HS-27A (cell line): ENCODE data around the gene RRM2.

ENCODE experiments used
- DNase-seq: peaks from one replicate; pipeline ENCODE4 v3.0.0-alpha.2; 2012; ENCODE audit warnings: low read depth, missing footprints

The RRM2 gene

DNA sequence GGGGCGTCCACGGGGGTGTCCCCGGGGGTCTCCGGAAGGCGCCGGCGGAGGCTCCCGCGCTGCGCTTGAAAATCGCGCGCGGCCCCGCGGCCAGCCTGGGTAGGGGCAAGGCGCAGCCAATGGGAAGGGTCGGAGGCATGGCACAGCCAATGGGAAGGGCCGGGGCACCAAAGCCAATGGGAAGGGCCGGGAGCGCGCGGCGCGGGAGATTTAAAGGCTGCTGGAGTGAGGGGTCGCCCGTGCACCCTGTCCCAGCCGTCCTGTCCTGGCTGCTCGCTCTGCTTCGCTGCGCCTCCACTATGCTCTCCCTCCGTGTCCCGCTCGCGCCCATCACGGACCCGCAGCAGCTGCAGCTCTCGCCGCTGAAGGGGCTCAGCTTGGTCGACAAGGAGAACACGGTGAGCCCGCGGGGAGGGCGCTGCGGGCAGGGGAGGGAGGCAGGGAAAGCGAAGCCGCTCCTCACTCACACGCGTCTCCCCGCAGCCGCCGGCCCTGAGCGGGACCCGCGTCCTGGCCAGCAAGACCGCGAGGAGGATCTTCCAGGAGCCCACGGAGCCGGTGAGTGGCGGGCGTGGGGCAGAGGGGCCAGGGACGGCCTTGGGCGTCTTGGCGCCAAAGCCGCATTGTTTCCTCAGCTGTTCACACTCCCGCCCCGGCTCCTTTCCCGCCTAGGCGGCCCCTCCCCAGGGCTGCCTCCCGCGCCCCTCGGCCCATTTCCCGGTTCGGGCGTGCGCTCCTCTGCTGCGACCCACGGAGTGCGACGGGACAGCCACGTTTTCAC, at the start of gene RRM2:
RRM2 (plus strand) TSS at position 240 of the 781 bp plus-strand sequence; CDS start at position 300, 60 bp downstream.
- DNase-seq, result no peak

DNA sequence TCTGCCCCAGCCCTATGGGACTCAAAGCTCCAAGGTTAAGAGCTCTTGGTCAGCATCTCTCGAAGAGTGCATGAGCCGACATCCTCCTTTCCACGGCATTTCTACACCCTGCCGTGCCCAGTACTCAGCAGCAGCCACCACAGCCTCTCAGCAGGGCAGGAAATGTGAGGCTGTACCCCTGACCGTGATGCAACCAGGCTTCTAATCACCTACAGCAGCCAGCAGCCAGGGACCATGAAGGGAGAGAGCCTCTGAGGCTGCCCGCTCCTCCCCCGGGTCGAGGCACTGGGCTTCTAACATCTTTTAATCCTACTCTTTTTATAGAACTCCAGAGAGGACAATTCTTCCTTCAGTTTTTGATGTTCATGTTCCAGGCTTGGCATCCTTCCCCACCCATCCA, 48.8 kb upstream of the RRM2 start:
- no peak for DNase-seq

GRCh38 chr2:10075101-10075500, 47.4 kb upstream of the RRM2 start:
- DNase-seq, result no peak

- no peak for DNase-seq
These were observed 46.8 kb upstream of the RRM2 start for GRCh38 chr2:10075571-10076209.

GRCh38 chr2:10076511-10076910, 46.0 kb upstream of the RRM2 start:
- DNase-seq, result no peak

DNA sequence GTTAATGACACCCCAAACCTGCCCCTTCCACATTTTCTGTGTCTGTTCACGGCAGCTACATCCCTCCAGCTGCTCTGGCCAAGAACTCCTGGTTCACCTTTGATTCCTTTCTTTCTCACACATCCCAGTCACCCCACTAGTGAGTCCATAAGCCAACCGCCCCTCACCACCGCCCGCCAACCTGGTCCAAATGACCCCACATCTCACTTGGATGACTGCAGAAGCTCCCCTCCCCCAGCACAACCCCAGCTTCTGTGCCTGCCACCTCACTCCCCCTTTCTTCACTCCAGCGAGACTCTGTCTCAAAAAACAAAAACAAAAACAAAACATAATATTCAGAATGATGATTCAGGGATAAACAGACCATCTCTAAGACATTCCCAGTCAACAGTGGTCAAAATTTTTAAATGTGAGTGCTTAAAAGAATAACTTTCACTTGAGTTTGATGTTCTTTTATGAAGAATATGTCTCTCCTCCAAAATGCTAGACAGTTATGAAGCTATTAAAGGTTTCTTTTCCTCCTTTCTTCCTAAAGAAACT, 45.5 kb upstream of the RRM2 start:
- no peak for DNase-seq

- no peak for DNase-seq
These were observed 44.5 kb upstream of the RRM2 start for GRCh38 chr2:10078001-10078400.

DNA sequence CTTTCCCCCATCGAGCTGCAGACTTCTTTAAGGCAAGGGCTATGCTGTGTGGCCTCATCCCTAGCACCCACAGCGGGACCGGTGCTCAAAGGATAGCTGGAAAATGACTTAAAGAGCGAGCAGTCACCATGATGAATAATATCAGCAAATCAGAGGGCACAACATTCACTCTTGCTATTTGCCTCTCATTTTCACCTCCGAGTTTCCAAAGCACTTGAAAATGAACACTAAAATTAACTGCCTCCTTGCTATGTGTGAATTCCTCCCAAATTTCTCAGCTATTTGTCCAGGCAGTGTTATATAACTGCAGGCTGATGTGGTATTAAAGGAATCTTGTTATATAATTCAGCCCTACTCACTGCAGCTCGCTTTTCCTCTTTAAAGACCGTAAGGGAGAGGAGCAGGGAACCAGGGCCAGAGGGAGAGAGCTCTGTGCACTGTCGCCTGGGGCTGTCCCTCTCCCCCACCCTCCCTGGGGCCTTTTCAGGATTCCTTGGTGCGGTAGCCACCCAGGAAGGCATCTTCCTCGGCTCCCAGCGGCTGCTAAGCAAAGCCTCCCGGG, 43.8 kb upstream of the RRM2 start:
- DNase-seq, result no peak

- DNase-seq, result no peak
These were observed 43.2 kb upstream of the RRM2 start for GRCh38 chr2:10079266-10079869.

DNA sequence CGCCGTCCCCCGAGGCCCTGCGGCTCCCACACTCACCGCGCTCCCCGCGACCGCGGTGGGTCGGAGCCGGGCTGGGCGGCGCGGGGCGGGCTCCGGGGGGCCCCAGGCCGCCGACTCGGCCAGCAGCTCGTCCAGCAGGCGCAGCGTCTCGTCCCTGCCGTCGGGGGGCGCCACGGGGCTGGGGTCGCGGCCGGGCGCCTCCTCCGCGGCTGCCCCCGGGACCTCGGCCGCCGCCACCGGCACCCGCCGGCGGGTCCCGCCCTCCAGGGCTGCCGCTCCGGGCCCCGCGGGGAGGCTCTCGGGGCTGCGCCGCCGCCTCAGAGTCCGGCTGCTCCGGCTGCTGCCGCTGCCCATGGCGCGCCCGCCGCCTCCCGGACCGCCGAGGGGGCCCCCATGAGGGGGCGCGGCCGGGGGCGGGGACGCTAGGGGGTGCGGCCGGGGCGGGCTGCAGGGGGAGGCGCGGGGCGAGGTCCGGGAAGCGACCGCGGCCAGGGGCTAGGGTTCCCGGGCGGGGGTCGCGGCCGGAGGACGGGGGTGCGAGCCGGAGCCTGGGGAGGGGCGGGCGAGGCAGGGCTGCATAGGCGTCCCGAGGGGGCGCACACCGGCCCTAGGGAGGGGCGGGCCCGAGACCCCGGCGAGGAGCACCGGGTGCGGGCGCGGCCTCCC, 42.5 kb upstream of the RRM2 start, which contains the start of gene CYS1:
CYS1 (minus strand) TSS at position 542 of the 666 bp plus-strand sequence; CDS start at position 354, 188 bp downstream.
- DNase-seq, result no peak

GRCh38 chr2:10080536-10081304, 41.8 kb upstream of the RRM2 start:
- DNase-seq, result no peak

- DNase-seq, result no peak
These were observed 39.5 kb upstream of the RRM2 start for GRCh38 chr2:10083046-10083445.

- DNase-seq, result no peak
These were observed 38.8 kb upstream of the RRM2 start for GRCh38 chr2:10083692-10084211.

DNA sequence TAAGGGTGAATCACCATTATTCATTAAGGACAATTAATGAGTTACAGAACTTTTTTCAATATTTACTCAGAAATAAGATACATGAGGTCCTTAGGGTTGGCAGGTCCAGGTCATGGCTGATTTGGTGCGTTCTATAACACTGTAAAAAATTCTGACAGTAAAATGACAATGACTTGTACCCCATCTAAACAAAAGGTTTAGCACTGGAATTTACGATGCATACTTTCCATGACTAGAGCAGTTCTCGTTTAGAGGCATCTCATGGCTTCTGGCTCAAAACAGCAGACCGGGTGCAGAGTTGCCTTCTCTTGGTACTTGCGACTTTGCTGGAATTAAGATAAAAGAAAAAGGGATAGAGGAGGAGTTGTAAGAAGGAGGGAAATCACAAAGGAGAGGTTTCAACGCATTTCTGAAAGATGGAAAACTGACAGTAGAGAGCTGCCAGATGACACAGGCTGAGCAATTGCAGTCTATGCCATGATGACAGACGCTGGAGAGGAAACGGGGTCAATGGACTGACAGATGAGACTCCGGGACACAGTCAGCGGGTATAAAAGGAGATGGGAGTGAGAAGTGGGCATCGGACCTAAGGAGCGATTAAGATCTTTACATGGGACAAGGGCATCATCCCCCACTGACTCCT, 38.2 kb upstream of the RRM2 start:
- no peak for DNase-seq

GRCh38 chr2:10085043-10085667, 37.4 kb upstream of the RRM2 start:
- DNase-seq, result no peak

DNA sequence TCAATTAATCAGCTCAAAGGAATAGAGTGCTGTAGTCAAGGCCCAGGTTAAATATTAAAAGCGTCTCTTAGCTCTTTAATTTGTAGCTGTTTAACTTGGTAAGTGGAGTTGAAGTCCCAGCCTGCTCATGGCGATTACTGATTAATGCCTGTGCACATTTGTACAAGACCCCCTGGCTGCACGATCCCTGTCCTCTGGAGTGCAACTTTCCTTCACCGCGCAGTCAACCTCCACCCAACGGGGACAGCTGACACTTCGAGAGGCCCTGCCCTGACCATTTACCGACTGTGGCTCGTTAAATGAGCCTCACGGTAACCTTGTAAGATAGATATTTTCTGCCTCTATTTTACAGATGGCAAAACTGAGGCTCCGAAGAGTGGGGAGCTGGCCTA, 36.9 kb upstream of the RRM2 start:
- DNase-seq, result no peak

DNA sequence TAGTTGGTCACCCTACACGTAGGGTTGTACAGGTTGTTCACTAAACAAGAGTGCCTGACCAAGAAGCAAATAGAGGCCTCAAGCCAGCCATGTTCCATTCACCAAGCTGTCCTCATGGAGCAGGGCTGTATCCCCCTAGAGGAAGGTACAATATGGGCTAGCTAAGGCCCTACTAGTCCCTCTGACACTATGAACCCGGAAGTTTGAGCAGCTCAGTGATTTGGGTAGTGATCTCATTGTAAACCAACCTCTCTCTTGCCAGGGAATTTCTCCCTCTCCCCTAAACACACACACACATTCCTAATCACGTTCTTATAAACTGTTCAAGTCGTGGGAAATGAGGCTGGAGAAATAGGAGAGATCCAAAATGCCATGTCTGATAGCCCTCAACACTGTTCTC, 35.6 kb upstream of the RRM2 start:
- no peak for DNase-seq

DNA sequence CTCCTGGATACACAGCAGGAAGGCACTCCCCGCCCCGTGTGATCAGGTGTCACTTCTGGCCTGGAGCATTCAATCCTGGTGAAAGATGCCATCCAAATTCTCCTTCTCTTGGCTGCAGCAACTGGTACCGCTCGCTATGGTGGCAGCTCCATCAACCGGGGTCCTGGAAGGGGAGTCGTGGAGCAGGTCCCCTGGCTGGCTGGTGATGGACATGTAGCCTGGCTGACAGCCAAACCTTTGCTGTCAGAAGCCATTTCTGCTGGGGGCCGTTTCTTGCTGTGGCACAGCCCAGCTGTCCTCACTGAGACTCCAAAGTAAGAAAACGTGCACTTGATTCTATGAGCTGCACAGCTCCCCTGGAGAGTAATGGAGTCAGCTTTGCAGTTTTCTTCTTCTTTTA, 35.2 kb upstream of the RRM2 start:
- no peak for DNase-seq

- DNase-seq, result no peak
These were observed 32.9 kb upstream of the RRM2 start for GRCh38 chr2:10089565-10090190.
